HL-60 (cell line): ENCODE measurements around the gene ADAMTS12.

Experiments
- GABPA ChIP-seq: IDR thresholded peaks from 2 replicates; pipeline ENCODE4 v1.6.1; 2012; ENCODE audit warnings: low read depth
- POLR2AphosphoS5 ChIP-seq: IDR thresholded peaks from 2 replicates; pipeline ENCODE4 v1.6.1; 2012; ENCODE audit warnings: low read depth
- REST ChIP-seq: IDR thresholded peaks from 2 replicates; pipeline ENCODE4 v1.6.1; 2012; ENCODE audit warnings: low read depth; ENCODE audit not compliant: insufficient replicate concordance
- SPI1 ChIP-seq: IDR thresholded peaks from 2 replicates; pipeline ENCODE4 v1.6.1; 2012; ENCODE audit warnings: low read depth, mild to moderate bottlenecking, borderline replicate concordance
- TF ChIP-seq, protein P1 (sequence below): IDR thresholded peaks from one replicate; pipeline ENCODE4 v1.5.1; 2011; ENCODE audit warnings: low read length, control low read depth, inconsistent platforms; ENCODE audit not compliant: insufficient read depth

DNA sequence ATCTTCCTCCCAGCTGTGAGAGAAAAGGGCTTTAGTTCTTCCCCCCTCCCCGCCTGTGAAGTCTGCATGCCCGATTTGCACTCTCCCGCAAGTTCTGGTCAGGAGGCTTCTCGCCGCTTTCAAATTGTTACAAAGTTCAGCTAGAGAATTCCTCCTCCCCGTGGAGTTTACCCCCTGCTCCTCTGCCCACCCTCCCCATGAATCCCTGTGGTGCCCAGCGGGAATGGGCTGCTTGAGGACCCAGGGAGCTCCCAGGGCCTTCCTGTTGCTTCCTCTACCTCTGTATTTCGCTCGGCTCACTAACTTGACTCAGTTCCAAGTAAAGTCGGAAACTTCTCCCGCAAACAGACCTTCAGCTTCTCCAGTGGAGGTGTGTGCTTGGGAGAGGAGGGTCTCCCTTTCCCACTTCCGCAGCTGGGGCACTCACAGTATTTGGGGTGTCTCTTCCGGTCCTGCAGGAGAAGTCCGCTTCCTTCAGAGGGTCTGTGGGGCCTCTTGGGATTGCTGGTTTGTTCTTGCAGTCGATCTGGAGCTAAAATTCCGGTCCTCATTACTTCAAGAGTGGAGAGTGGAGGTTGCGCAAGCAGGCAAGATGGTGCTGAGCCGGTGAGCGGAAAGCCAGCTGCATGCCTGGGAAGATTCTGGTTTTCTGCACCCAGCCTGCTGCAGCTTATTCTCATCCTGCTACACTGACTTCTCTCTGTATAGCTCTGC is 97.8 kb downstream of the ADAMTS12 start:
- TF ChIP-seq REST (no peak), GABPA (no peak), POLR2AphosphoS5 (no peak), SPI1 (no peak)
- TF ChIP-seq, protein P1, sequence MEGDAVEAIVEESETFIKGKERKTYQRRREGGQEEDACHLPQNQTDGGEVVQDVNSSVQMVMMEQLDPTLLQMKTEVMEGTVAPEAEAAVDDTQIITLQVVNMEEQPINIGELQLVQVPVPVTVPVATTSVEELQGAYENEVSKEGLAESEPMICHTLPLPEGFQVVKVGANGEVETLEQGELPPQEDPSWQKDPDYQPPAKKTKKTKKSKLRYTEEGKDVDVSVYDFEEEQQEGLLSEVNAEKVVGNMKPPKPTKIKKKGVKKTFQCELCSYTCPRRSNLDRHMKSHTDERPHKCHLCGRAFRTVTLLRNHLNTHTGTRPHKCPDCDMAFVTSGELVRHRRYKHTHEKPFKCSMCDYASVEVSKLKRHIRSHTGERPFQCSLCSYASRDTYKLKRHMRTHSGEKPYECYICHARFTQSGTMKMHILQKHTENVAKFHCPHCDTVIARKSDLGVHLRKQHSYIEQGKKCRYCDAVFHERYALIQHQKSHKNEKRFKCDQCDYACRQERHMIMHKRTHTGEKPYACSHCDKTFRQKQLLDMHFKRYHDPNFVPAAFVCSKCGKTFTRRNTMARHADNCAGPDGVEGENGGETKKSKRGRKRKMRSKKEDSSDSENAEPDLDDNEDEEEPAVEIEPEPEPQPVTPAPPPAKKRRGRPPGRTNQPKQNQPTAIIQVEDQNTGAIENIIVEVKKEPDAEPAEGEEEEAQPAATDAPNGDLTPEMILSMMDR, result no peak
